GM20000 (cell line): Measurements from ENCODE around the gene WWOX.

Experiments
- DNase-seq: peaks from one replicate; pipeline ENCODE4 v3.0.0; 2012; ENCODE audit warnings: low spot score
- TF ChIP-seq, protein P1 (sequence below): IDR thresholded peaks from 2 replicates; pipeline ENCODE4 v1.5.1; 2012; ENCODE audit warnings: mild to moderate bottlenecking, control low read depth; ENCODE audit errors: extremely low read depth, missing control alignments

WWOX gene

DNA sequence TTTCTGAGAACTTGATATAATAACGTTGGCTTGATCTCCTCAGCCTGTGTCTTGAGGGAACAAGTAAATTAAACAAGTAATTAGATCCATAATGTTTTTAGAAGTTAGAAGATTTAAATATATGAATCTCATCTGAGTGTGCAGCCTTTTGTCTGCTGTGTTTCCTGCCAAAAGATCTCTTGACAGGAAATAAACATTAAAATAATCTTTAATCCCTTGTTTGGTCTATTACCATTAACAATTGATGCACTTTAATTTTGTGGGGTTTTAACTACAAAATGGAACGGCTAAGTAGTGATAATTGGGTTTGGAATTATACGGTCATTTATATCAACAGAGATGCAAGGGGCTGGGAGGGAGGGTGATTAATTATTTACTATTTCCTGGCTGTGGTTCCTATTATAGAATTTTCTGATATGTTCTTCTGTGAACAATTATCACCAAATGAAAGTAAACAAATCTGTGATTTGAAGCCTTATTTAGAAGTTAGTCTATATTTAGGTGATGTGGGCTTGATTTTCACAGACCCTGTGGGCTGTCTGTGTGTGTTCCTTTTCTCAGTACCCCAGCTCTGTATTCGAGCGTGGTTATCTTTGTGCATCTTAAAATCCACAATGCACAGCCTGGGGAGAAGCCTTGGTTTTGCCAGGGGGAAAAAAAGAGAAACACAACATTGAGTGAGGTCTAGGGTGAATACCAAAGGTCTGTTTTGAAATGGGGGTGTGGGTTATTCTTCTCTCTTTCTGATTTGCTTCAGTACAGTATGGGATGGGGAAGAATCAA lies 556.1 kb downstream of the WWOX start:
- TF ChIP-seq, protein P1, sequence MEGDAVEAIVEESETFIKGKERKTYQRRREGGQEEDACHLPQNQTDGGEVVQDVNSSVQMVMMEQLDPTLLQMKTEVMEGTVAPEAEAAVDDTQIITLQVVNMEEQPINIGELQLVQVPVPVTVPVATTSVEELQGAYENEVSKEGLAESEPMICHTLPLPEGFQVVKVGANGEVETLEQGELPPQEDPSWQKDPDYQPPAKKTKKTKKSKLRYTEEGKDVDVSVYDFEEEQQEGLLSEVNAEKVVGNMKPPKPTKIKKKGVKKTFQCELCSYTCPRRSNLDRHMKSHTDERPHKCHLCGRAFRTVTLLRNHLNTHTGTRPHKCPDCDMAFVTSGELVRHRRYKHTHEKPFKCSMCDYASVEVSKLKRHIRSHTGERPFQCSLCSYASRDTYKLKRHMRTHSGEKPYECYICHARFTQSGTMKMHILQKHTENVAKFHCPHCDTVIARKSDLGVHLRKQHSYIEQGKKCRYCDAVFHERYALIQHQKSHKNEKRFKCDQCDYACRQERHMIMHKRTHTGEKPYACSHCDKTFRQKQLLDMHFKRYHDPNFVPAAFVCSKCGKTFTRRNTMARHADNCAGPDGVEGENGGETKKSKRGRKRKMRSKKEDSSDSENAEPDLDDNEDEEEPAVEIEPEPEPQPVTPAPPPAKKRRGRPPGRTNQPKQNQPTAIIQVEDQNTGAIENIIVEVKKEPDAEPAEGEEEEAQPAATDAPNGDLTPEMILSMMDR: no peak
- DNase-seq: no peak

GRCh38 chr16:78656887-78657286 lies 557.4 kb downstream of the WWOX start:
- DNase-seq: no peak
- TF ChIP-seq, protein P1: no peak

DNA sequence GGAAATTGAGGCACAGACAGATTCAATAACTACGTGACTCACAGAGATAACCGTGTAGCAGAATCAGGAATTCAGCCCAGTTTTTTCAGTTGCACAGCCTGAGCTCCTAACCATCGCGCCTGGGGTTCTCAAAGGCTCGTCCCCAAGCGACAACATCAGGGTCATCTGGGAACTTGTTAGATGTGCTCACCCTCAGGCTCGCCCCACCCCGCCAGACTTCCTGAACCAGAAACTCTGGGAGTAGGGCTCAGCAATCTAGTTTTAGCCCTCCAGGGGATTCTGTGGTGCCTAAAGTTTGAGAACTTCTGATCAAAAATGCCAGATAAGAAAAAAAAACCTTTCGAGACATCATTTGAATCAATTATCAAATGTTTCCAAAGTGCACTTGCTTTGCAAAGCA lies 559.8 kb downstream of the WWOX start:
- DNase-seq: no peak
- TF ChIP-seq, protein P1: no peak

DNA sequence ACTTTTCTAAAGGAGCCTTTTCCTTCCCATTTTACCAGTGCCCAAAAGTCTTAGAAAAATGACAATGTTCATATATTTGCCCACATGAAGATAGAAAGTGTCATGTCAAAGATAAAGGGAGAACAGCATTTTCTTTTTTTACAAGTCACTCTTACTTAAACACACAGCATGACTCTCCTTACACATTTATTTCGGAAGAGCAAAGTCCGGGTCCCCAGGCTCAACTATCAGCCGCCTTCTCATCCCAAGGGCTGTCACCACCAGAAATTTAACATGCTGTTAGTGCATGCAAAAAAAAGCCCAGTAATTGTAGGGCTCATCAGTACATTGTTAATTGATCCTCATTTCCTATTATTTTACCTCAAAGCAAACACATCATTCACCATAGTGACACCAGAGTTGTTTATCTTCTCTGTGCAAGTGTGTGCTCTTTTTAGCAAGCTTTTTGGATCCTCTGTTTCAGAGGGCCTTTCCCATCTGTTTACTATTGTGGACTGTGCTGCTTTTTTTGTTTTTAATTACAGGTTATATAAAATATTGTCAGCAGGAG lies 560.3 kb downstream of the WWOX start:
- no peak for DNase-seq
- TF ChIP-seq, protein P1: no peak

- no peak for DNase-seq
- TF ChIP-seq, protein P1: no peak
Measured at GRCh38 chr16:78660795-78661194, 561.3 kb downstream of the WWOX start.

- TF ChIP-seq, protein P1: no peak
- no peak for DNase-seq
Measured at GRCh38 chr16:78663690-78664089, 564.2 kb downstream of the WWOX start.
